ENCODE measurements around the gene NLRP6. TPM values are rescaled to one million over a fixed set of nuclear protein-coding genes. Genes with fewer than 3 reads are reported as not detected.
A peak's percentile ranks its signal among the peaks of the same experiment; 100 is the strongest.
"Not testable (repeated sequence)": the region's sequence is repeated elsewhere in the genome, so short reads cannot be mapped to it uniquely, and the experiment has no call there.

NLRP6 gene
- total RNA-seq, 4 donors from 2014 or later: 1.8 to 2.1 TPM; not detected in 2

GRCh38 chr11:319121-319887, 41.1 kb downstream of the NLRP6 start:
- H3K36me3 ChIP-seq; intact Hi-C loops (cut with DNase I; ENCODE audit: low total_unique reads); DNase-seq; H3K9me3 ChIP-seq; in situ Hi-C loops (cut with MboI; ENCODE audit: low pct_ligation_motif_present in 1 of 4, low pct_unique_long_range_greater_than_20kb in 1 of 4, low sequenced_read_pairs in 3 of 4): not testable (repeated sequence)
- TF ChIP-seq CTCF (IDR thresholded peaks at IDR 0.05): peak in 1 of 5 experiments; percentile 43
- H3K4me3 ChIP-seq: peak overlapping the region; percentile 44 to 71 (median 68)
- 29 to 37% methylated on average over 2 to 11 of the region's 29 CpGs for WGBS, 2 donors (ENCODE audit: low coverage in 1 of 2)
- H3K27me3 ChIP-seq: peaks cover 12% of the 10 kb centered on the region
- peak overlapping the region; percentile 85 to 97 (median 94) for H3K27ac ChIP-seq
- peaks cover 4 to 40% (median 21%) of the 10 kb centered on the region in 4 donors for H3K4me1 ChIP-seq

DNA sequence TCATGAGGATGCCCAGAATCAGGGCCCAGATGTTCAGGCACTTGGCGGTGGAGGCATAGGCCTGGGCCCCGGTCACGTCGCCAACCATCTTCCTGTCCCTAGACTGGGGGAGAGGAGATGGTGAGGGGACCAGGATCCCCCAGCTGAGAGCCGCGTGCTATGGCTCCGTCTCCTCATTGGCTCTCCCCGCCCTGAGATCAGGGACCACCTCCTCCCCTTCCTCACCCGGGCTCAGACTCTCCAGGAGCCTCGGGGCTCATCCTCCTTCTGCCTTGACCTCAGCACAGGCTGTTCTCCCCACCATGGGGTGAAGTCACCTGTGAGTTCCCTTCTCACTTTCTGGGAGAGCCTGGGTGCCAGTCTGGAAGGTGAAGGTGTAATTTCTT, 41.7 kb downstream of the NLRP6 start:
- in situ Hi-C loops (cut with MboI; ENCODE audit: low pct_ligation_motif_present in 1 of 4, low pct_unique_long_range_greater_than_20kb in 1 of 4, low sequenced_read_pairs in 3 of 4); DNase-seq; intact Hi-C loops (cut with DNase I; ENCODE audit: low total_unique reads); H3K9me3 ChIP-seq; H3K36me3 ChIP-seq: not testable (repeated sequence)
- Histone ChIP-seq H3K4me1 (peaks cover 9 to 44% (median 27%) of the 10 kb centered on the region in 4 donors), H3K27me3 (peaks cover 12% of the 10 kb centered on the region), H3K4me3 (peak overlapping the region; percentile 66 to 71 (median 68)), H3K27ac (peak overlapping the region; percentile 85 to 97 (median 94))
- 25% methylated on average over 6 of the region's 10 CpGs; no CpG with 5 or more reads in 1 of the 2 donors for WGBS, 2 donors (ENCODE audit: low coverage in 1 of 2)

GRCh38 chr11:324156-324555, 45.9 kb downstream of the NLRP6 start:
- in situ Hi-C loops (cut with MboI; ENCODE audit: low pct_ligation_motif_present in 1 of 4, low pct_unique_long_range_greater_than_20kb in 1 of 4, low sequenced_read_pairs in 3 of 4): no loop called here
- H3K36me3 ChIP-seq: no peaks in the 10 kb centered on the region
- H3K27ac ChIP-seq: peak overlapping the region; percentile 80 to 87 (median 86)
- TF ChIP-seq POLR2A (IDR thresholded peaks at IDR 0.05) (no peak), CTCF (IDR thresholded peaks at IDR 0.05) (no peak), EP300 (IDR thresholded peaks at IDR 0.05; ENCODE audit: low read depth) (no peak), POLR2AphosphoS5 (IDR thresholded peaks at IDR 0.05) (no peak)
- H3K27me3 ChIP-seq: no peaks in the 10 kb centered on the region
- intact Hi-C loops (cut with DNase I; ENCODE audit: low total_unique reads): no loop called here
- DNase-seq: no peak
- peaks cover 27 to 44% (median 36%) of the 10 kb centered on the region in 4 donors for H3K4me1 ChIP-seq
- H3K4me3 ChIP-seq: no peak overlapping the region
- WGBS, 2 donors (ENCODE audit: low coverage in 1 of 2): 58 to 60% methylated on average over 11 of the region's 11 CpGs
- H3K9me3 ChIP-seq: no peaks in the 10 kb centered on the region

- H3K27ac ChIP-seq: peak overlapping the region; percentile 80 to 87 (median 86)
- intact Hi-C loops (cut with DNase I; ENCODE audit: low total_unique reads); H3K27me3 ChIP-seq; DNase-seq; in situ Hi-C loops (cut with MboI; ENCODE audit: low pct_ligation_motif_present in 1 of 4, low pct_unique_long_range_greater_than_20kb in 1 of 4, low sequenced_read_pairs in 3 of 4); H3K4me3 ChIP-seq; H3K9me3 ChIP-seq; H3K36me3 ChIP-seq: not testable (repeated sequence)
- peak in 1 of 3 donors; percentile 23 for TF ChIP-seq POLR2AphosphoS5 (IDR thresholded peaks at IDR 0.05)
- 61 to 67% methylated on average over 17 to 26 of the region's 34 CpGs for WGBS, 2 donors (ENCODE audit: low coverage in 1 of 2)
- peaks cover 27 to 39% (median 36%) of the 10 kb centered on the region in 4 donors for H3K4me1 ChIP-seq
These were observed 46.6 kb downstream of the NLRP6 start for GRCh38 chr11:324593-325517.

All from transverse colon (tissue), 4 donors.